ENCODE measurements around the gene IARS2. TPM values are rescaled to one million over a fixed set of nuclear protein-coding genes. Genes with fewer than 3 reads are reported as not detected.

The IARS2 gene
- polyA plus RNA-seq, 1 donor from 2014 or later: 59.2 TPM

- H3K9ac ChIP-seq (ENCODE audit: low read length): no peak overlapping the region
- TF ChIP-seq CTCF (IDR thresholded peaks at IDR 0.05; ENCODE audit: poor library complexity, severe bottlenecking) (no peak), EZH2 (IDR thresholded peaks at IDR 0.05; ENCODE audit: borderline replicate concordance, insufficient read depth, low read length, poor library complexity, severe bottlenecking) (no peak), TAF1 (IDR thresholded peaks at IDR 0.05; ENCODE audit: low read depth) (no peak), REST (IDR thresholded peaks at IDR 0.05; ENCODE audit: borderline replicate concordance) (no peak), POLR2AphosphoS5 (IDR thresholded peaks at IDR 0.05) (no peak), SMC3 (conservative IDR thresholded peaks at IDR 0.05; ENCODE audit: poor library complexity) (no peak), RAD21 (conservative IDR thresholded peaks at IDR 0.05) (no peak)
- no peaks in the 10 kb centered on the region for H3K79me2 ChIP-seq (replicated peaks; ENCODE audit: insufficient read depth, low read length)
- H3K4me2 ChIP-seq (ENCODE audit: low read length): no peak overlapping the region
- no peaks in the 10 kb centered on the region for H3F3A ChIP-seq (ENCODE audit: insufficient read depth, low read length, poor library complexity, severe bottlenecking)
- no peaks in the 10 kb centered on the region for H3K27me3 ChIP-seq (ENCODE audit: insufficient read depth, low read depth, low read length)
- no peaks in the 10 kb centered on the region for H3K9me3 ChIP-seq (ENCODE audit: low read length)
- H4K20me1 ChIP-seq (ENCODE audit: insufficient read depth): no peaks in the 10 kb centered on the region
- no peaks in the 10 kb centered on the region for H3K9me2 ChIP-seq (ENCODE audit: insufficient read depth, low read length)
- H3K36me3 ChIP-seq (ENCODE audit: insufficient read depth, low read length): peaks cover 4% of the 10 kb centered on the region
- H3K27ac ChIP-seq (ENCODE audit: low read length): no peak overlapping the region
- no peak overlapping the region for H3K4me3 ChIP-seq (ENCODE audit: low read length)
- no peak overlapping the region for H2AFZ ChIP-seq (ENCODE audit: low read depth, low read length)
These were observed 30.0 kb downstream of the IARS2 start for GRCh38 chr1:220123889-220124288.

- H3K4me3 ChIP-seq (ENCODE audit: low read length): no peak overlapping the region
- H3K9ac ChIP-seq (ENCODE audit: low read length): no peak overlapping the region
- no peak overlapping the region for H3K27ac ChIP-seq (ENCODE audit: low read length)
- no peaks in the 10 kb centered on the region for H4K20me1 ChIP-seq (ENCODE audit: insufficient read depth)
- H3K4me2 ChIP-seq (ENCODE audit: low read length): no peak overlapping the region
- H3K9me3 ChIP-seq (ENCODE audit: low read length): no peaks in the 10 kb centered on the region
- H3K36me3 ChIP-seq (ENCODE audit: insufficient read depth, low read length): peaks cover 6% of the 10 kb centered on the region
- H3F3A ChIP-seq (ENCODE audit: insufficient read depth, low read length, poor library complexity, severe bottlenecking): no peaks in the 10 kb centered on the region
- H3K9me2 ChIP-seq (ENCODE audit: insufficient read depth, low read length): no peaks in the 10 kb centered on the region
- TF ChIP-seq RAD21 (conservative IDR thresholded peaks at IDR 0.05) (no peak), EP300 (conservative IDR thresholded peaks at IDR 0.05; ENCODE audit: poor library complexity, severe bottlenecking) (no peak), MXI1 (conservative IDR thresholded peaks at IDR 0.05; ENCODE audit: poor library complexity, severe bottlenecking) (no peak), CTCF (IDR thresholded peaks at IDR 0.05; ENCODE audit: poor library complexity, severe bottlenecking) (no peak), REST (IDR thresholded peaks at IDR 0.05; ENCODE audit: borderline replicate concordance) (no peak), POLR2AphosphoS5 (IDR thresholded peaks at IDR 0.05) (no peak), SMC3 (conservative IDR thresholded peaks at IDR 0.05; ENCODE audit: poor library complexity) (no peak), EZH2 (IDR thresholded peaks at IDR 0.05; ENCODE audit: borderline replicate concordance, insufficient read depth, low read length, poor library complexity, severe bottlenecking) (no peak)
- H3K79me2 ChIP-seq (replicated peaks; ENCODE audit: insufficient read depth, low read length): no peaks in the 10 kb centered on the region
- no peaks in the 10 kb centered on the region for H3K27me3 ChIP-seq (ENCODE audit: insufficient read depth, low read depth, low read length)
- no peak overlapping the region for H2AFZ ChIP-seq (ENCODE audit: low read depth, low read length)
These were observed 30.6 kb downstream of the IARS2 start for GRCh38 chr1:220124542-220124941.
